DMS114 treated with DMSO at 0.1 percent for 48 hours (cell line): ENCODE measurements around the gene HID1.
"Not testable (repeated sequence)": the region's sequence is repeated elsewhere in the genome, so short reads cannot be mapped to it uniquely, and the experiment has no call there.

ENCODE experiments used
- DNase-seq: peaks from one replicate; lab custom pipeline; 2025; ENCODE audit not compliant: unreplicated experiment; lab: John Stamatoyannopoulos, UW

The HID1 gene

GRCh38 chr17:74972107-74972972 is at the start of gene HID1:
Gene HID1, minus strand, starts transcription at chr17:74972759. Its CDS starts 103 bp downstream, at chr17:74972656.
- DNase-seq: peak; percentile 28

- no peak for DNase-seq
Observed at GRCh38 chr17:75020331-75021110, 48.0 kb upstream of the HID1 start.

GRCh38 chr17:75019710-75020109 is 47.2 kb upstream of the HID1 start:
- DNase-seq: no peak

- no peak for DNase-seq
Observed at GRCh38 chr17:75019146-75019545, 46.6 kb upstream of the HID1 start.

GRCh38 chr17:75013092-75013559 is 40.6 kb upstream of the HID1 start:
- no peak for DNase-seq

GRCh38 chr17:75012346-75013091 is 40.0 kb upstream of the HID1 start, which contains the start of gene MRPL58:
Gene MRPL58, plus strand, starts transcription at chr17:75012670. Its CDS starts 17 bp downstream, at chr17:75012687.
- peak; percentile 74 for DNase-seq

- DNase-seq: no peak
Observed at GRCh38 chr17:75012096-75012345, 39.5 kb upstream of the HID1 start.

GRCh38 chr17:75011401-75012095 is 39.0 kb upstream of the HID1 start:
- no peak for DNase-seq

GRCh38 chr17:75010683-75011400 is 38.3 kb upstream of the HID1 start:
- DNase-seq: no peak

GRCh38 chr17:75009139-75009724 is 36.7 kb upstream of the HID1 start:
- no peak for DNase-seq

- no peak for DNase-seq
Observed at GRCh38 chr17:75008373-75008772, 35.8 kb upstream of the HID1 start.

GRCh38 chr17:75006653-75007052 is 34.1 kb upstream of the HID1 start:
- no peak for DNase-seq

- DNase-seq: not testable (repeated sequence)
Observed at GRCh38 chr17:75006084-75006483, 33.5 kb upstream of the HID1 start.

- no peak for DNase-seq
Observed at GRCh38 chr17:75005291-75005690, 32.7 kb upstream of the HID1 start.

- DNase-seq: no peak
Observed at GRCh38 chr17:75004371-75004770, 31.8 kb upstream of the HID1 start.

GRCh38 chr17:75003957-75004355 is 31.4 kb upstream of the HID1 start:
- no peak for DNase-seq

GRCh38 chr17:75003070-75003956 is 30.8 kb upstream of the HID1 start:
- DNase-seq: no peak

GRCh38 chr17:75001915-75002843 is 29.6 kb upstream of the HID1 start:
- no peak for DNase-seq
